AG20443 (cell line): ENCODE measurements around the gene WTIP.
"Not testable (repeated sequence)": the region's sequence is repeated elsewhere in the genome, so short reads cannot be mapped to it uniquely, and the experiment has no call there.

ENCODE experiments used
- DNase-seq: peaks from one replicate; pipeline ENCODE4 v3.0.0; 2012; ENCODE audit warnings: low spot score, mixed read lengths

Gene WTIP

GRCh38 chr19:34503531-34504272, 22.1 kb downstream of the WTIP start:
- DNase-seq = peak; percentile 4

GRCh38 chr19:34504273-34504808, 22.8 kb downstream of the WTIP start:
- DNase-seq = peak; percentile 3

GRCh38 chr19:34504809-34505291, 23.3 kb downstream of the WTIP start:
- peak; percentile 8 for DNase-seq

- DNase-seq = peak; percentile 9
Observed at GRCh38 chr19:34505321-34506025, 23.9 kb downstream of the WTIP start.

GRCh38 chr19:34506026-34506370, 24.4 kb downstream of the WTIP start:
- no peak for DNase-seq

GRCh38 chr19:34507414-34508067, 26.0 kb downstream of the WTIP start:
- DNase-seq = no peak

- DNase-seq = no peak
Observed at GRCh38 chr19:34508540-34508939, 27.0 kb downstream of the WTIP start.

GRCh38 chr19:34510904-34511303, 29.3 kb downstream of the WTIP start:
- DNase-seq = not testable (repeated sequence)

- DNase-seq = no peak
Observed at GRCh38 chr19:34512254-34512822, 30.8 kb downstream of the WTIP start.

- DNase-seq = no peak
Observed at GRCh38 chr19:34513767-34514166, 32.2 kb downstream of the WTIP start.

GRCh38 chr19:34519602-34520001, 38.0 kb downstream of the WTIP start:
- DNase-seq = no peak

GRCh38 chr19:34523408-34523807, 41.9 kb downstream of the WTIP start:
- no peak for DNase-seq

- no peak for DNase-seq
Observed at GRCh38 chr19:34525001-34525400, 43.4 kb downstream of the WTIP start.

- no peak for DNase-seq
Observed at GRCh38 chr19:34534206-34534605, 52.6 kb downstream of the WTIP start.

- DNase-seq = no peak
Observed at GRCh38 chr19:34539396-34539795, 57.8 kb downstream of the WTIP start.

- no peak for DNase-seq
Observed at GRCh38 chr19:34540811-34541557, 59.4 kb downstream of the WTIP start.

GRCh38 chr19:34549833-34550232, 68.3 kb downstream of the WTIP start:
- DNase-seq = no peak

- DNase-seq = no peak
Observed at GRCh38 chr19:34555447-34555846, 73.9 kb downstream of the WTIP start.

GRCh38 chr19:34556488-34556887, 74.9 kb downstream of the WTIP start:
- DNase-seq = peak; percentile 20

GRCh38 chr19:34559045-34559444, 77.5 kb downstream of the WTIP start:
- no peak for DNase-seq

- DNase-seq = no peak
Observed at GRCh38 chr19:34560229-34560628, 78.7 kb downstream of the WTIP start.
